B cell (primary cell): ENCODE measurements around the gene POLR1C. TPM values are rescaled to one million over a fixed set of nuclear protein-coding genes. Genes with fewer than 3 reads are reported as not detected.

ENCODE experiments used
- ATAC-seq: fragments of 200-7000 bp; cut with Tn5 transposase; one replicate; pipeline ENCODE4 v1.10.0; 2021; ENCODE audit warnings: low read depth, mild to moderate bottlenecking, moderate number of reproducible peaks, moderate library complexity
- CTCF ChIA-PET: fragments of 350-600 bp; sonication (Branson Sonifier 250); formaldehyde crosslinking; loops from one replicate; lab custom pipeline; 2021; ENCODE audit warnings: antibody characterized with exemption, inconsistent platforms; lab: Charles Lee
- POLR2A ChIA-PET: fragments of 350-600 bp; sonication (Branson Sonifier 250); formaldehyde crosslinking; loops from one replicate; lab custom pipeline; 2021; ENCODE audit warnings: antibody characterized with exemption; lab: Charles Lee
- DNase-seq: peaks from one replicate; pipeline ENCODE4 v3.0.0; 2013
- H2AFZ ChIP-seq: 2 replicates; pipeline ENCODE4 v1.6.1; 2012; ENCODE audit warnings: mild to moderate bottlenecking, low read depth, low read length; ENCODE audit not compliant: insufficient read depth, poor library complexity, severe bottlenecking
- H3K27ac ChIP-seq, 2 donors: 1 replicate in 1 of 2; 2 replicates in 1 of 2; pipeline ENCODE4 v1.5.1; 2012 to 2013; ENCODE audit warnings: low read length in 2 of 2, mild to moderate bottlenecking in 2 of 2, moderate library complexity in 1 of 2
- H3K27me3 ChIP-seq, 4 experiments: fragments of 200-600 bp in 1 of 4; sonication (generic) in 1 of 4; replicated peaks in 1 of 4; 1 replicate in 2 of 4; 2 replicates in 2 of 4; pipeline versions ENCODE4 v1.6.1 to v1.7.0; 2013 to 2016; ENCODE audit warnings: low read length in 3 of 4, mild to moderate bottlenecking in 2 of 4, mixed read lengths in 1 of 4, moderate library complexity in 1 of 4; ENCODE audit not compliant: insufficient read depth in 4 of 4, control insufficient read depth in 3 of 4; ENCODE audit errors: control extremely low read depth in 1 of 4
- H3K36me3 ChIP-seq, 2 experiments: replicated peaks in 1 of 2; 1 replicate in 1 of 2; 2 replicates in 1 of 2; pipeline versions ENCODE4 v1.6.1 to v1.7.1; 2013; ENCODE audit warnings: low read length in 1 of 2; ENCODE audit not compliant: insufficient read depth in 2 of 2, control insufficient read depth in 1 of 2; ENCODE audit errors: control extremely low read depth in 1 of 2, extremely low read depth in 1 of 2
- H3K4me1 ChIP-seq, 2 donors: fragments of 200-600 bp in 1 of 2; sonication (generic) in 1 of 2; 1 replicate in 1 of 2; 2 replicates in 1 of 2; pipeline versions ENCODE4 v1.5.1 to v1.6.1; 2013 to 2017; ENCODE audit warnings: low read length in 2 of 2; ENCODE audit not compliant: control insufficient read depth in 2 of 2, insufficient read depth in 2 of 2
- H3K4me2 ChIP-seq: replicated peaks from 2 replicates; pipeline ENCODE3; 2012; ENCODE audit warnings: mild to moderate bottlenecking, low read depth, low read length; ENCODE audit not compliant: poor library complexity, severe bottlenecking
- H3K4me3 ChIP-seq, 5 experiments: fragments of 200-600 bp in 1 of 5; sonication (generic) in 1 of 5; 1 replicate in 3 of 5; 2 replicates in 2 of 5; pipeline versions ENCODE4 v1.5.1 to v1.7.0; 2011 to 2016; ENCODE audit warnings: low read length in 4 of 5, mild to moderate bottlenecking in 4 of 5, low read depth in 2 of 5, control low read depth in 1 of 5, moderate library complexity in 1 of 5; ENCODE audit not compliant: insufficient read depth in 1 of 5; ENCODE audit errors: control extremely low read depth in 1 of 5, extremely low read depth in 1 of 5
- H3K79me2 ChIP-seq: fragments of 200-600 bp; sonication (generic); one replicate; pipeline ENCODE4 v1.6.0; 2016; ENCODE audit warnings: low read length; ENCODE audit not compliant: control insufficient read depth, insufficient read depth
- H3K9ac ChIP-seq: fragments of 200-600 bp; sonication (generic); 2 replicates; pipeline ENCODE4 v1.6.1; 2017; ENCODE audit warnings: mild to moderate bottlenecking, low read length, moderate library complexity
- H3K9me3 ChIP-seq, 3 donors: one replicate each; pipeline versions ENCODE4 v1.6.1 to v1.7.1; 2013; ENCODE audit warnings: low read length in 2 of 3; ENCODE audit not compliant: control insufficient read depth in 2 of 3, insufficient read depth in 1 of 3; ENCODE audit errors: control extremely low read depth in 1 of 3
- H4K20me1 ChIP-seq: 2 replicates; pipeline ENCODE4 v1.6.0; 2012; ENCODE audit warnings: mild to moderate bottlenecking, low read length; ENCODE audit not compliant: insufficient read depth, control insufficient read depth, poor library complexity, severe bottlenecking
- H3K27ac Mint-ChIP-seq: one replicate; pipeline ENCODE4 v1.8.0; 2021; ENCODE audit warnings: mixed read lengths
- H3K27me3 Mint-ChIP-seq: one replicate; pipeline ENCODE4 v1.8.0; 2021; ENCODE audit warnings: mixed read lengths
- H3K4me1 Mint-ChIP-seq: one replicate; pipeline ENCODE4 v1.8.0; 2021; ENCODE audit warnings: mixed read lengths
- H3K4me3 Mint-ChIP-seq: one replicate; pipeline ENCODE4 v1.8.0; 2021; ENCODE audit warnings: mixed read lengths
- H3K9me3 Mint-ChIP-seq: one replicate; pipeline ENCODE4 v1.8.0; 2022; ENCODE audit warnings: mixed read lengths; ENCODE audit not compliant: insufficient read depth
- CTCF ChIP-seq: fragments of 200-600 bp; IDR thresholded peaks from one replicate; pipeline ENCODE4 v1.8.0; 2022; ENCODE audit warnings: antibody characterized with exemption, mild to moderate bottlenecking
- EZH2 ChIP-seq: IDR thresholded peaks from 2 replicates; pipeline ENCODE4 v1.6.1; 2012; ENCODE audit warnings: borderline replicate concordance, low read depth, mild to moderate bottlenecking, moderate library complexity, low read length; ENCODE audit not compliant: insufficient read depth, poor library complexity, severe bottlenecking
- WGBS: methylation state at CpG from one replicate; pipeline ENCODE4 v1.1.5; 2013; ENCODE audit warnings: missing lambda C conversion rate; ENCODE audit not compliant: insufficient coverage; 5-methylcytosine and 5-hydroxymethylcytosine counted together
- intact Hi-C: fragments of 100-400 bp; cut with micrococcal nuclease; formaldehyde crosslinking; loops from one replicate; pipeline ENCODE4 v1.10.0; 2022
- polyA plus RNA-seq: library from polyadenylated mRNA; depleted of rRNA; stranded (reverse); fragments of >200 nt; gene quantifications from 2 replicates; pipeline ENCODE4 v1.2.3, GENCODE V29; 2012
- total RNA-seq, 2 donors: library from RNA; stranded (reverse); fragments of 120-200 nt in 1 of 2; gene quantifications; 1 replicate in 1 of 2; 2 replicates in 1 of 2; pipeline versions ENCODE4 v1.2.3 to v1.2.4, GENCODE V29; 2013 to 2022

Gene POLR1C
- total and polyA plus RNA-seq, 2 donors (not counting 1 experiment from before 2014, with no cell fraction given), result 21.4 to 43.3 TPM

GRCh38 chr6:43504756-43505593 is 11.9 kb upstream of the POLR1C start:
- ChIA-PET POLR2A (no interaction called here), CTCF (interaction anchor here (0.8 to 6.4 kb wide), 11 partner anchors 12 to 276 kb away, joined by 3 to 69 read pairs (median 8); partner anchors contain the start of genes DLK2, DNPH1 and TJAP1)
- no peak overlapping the region for H3K4me3 ChIP-seq
- TF ChIP-seq CTCF (no peak), EZH2 (no peak)
- H3K79me2 ChIP-seq, result no peaks in the 10 kb centered on the region
- peaks cover 0 to 3% (median 0%) of the 10 kb centered on the region in 3 donors for H3K9me3 ChIP-seq
- no peak overlapping the region for H2AFZ ChIP-seq
- H3K27ac ChIP-seq, result no peak overlapping the region
- DNase-seq (no peak), ATAC-seq (no peak)
- Mint-ChIP-seq H3K4me3 (no peak overlapping the region), H3K9me3 (no peaks in the 10 kb centered on the region), H3K4me1 (peaks cover 19% of the 10 kb centered on the region), H3K27me3 (peaks cover 10% of the 10 kb centered on the region), H3K27ac (no peak overlapping the region)
- 100% methylated on average over 14 of the region's 26 CpGs for WGBS
- H3K36me3 ChIP-seq, result peaks cover 0 to 38% of the 10 kb centered on the region in 2 experiments
- no peaks in the 10 kb centered on the region for H4K20me1 ChIP-seq
- H3K4me2 ChIP-seq, result no peak overlapping the region
- peaks cover 0 to 20% (median 8%) of the 10 kb centered on the region in 4 experiments for H3K27me3 ChIP-seq
- intact Hi-C loops, result loop anchor here (5.0 kb wide), 3 partner anchors 123 to 603 kb away; no protein-coding TSS in a partner anchor
- H3K4me1 ChIP-seq, result peaks cover 15 to 19% of the 10 kb centered on the region in 2 donors
- no peak overlapping the region for H3K9ac ChIP-seq
